Epidermal melanocyte (primary cell): ENCODE data around the gene UST.
"Not testable (repeated sequence)": the region's sequence is repeated elsewhere in the genome, so short reads cannot be mapped to it uniquely, and the experiment has no call there.

ENCODE experiments used
- DNase-seq: peaks from one replicate; pipeline ENCODE4 v3.0.0; 2011; ENCODE audit warnings: low spot score; ENCODE audit not compliant: insufficient read length

UST gene

DNA sequence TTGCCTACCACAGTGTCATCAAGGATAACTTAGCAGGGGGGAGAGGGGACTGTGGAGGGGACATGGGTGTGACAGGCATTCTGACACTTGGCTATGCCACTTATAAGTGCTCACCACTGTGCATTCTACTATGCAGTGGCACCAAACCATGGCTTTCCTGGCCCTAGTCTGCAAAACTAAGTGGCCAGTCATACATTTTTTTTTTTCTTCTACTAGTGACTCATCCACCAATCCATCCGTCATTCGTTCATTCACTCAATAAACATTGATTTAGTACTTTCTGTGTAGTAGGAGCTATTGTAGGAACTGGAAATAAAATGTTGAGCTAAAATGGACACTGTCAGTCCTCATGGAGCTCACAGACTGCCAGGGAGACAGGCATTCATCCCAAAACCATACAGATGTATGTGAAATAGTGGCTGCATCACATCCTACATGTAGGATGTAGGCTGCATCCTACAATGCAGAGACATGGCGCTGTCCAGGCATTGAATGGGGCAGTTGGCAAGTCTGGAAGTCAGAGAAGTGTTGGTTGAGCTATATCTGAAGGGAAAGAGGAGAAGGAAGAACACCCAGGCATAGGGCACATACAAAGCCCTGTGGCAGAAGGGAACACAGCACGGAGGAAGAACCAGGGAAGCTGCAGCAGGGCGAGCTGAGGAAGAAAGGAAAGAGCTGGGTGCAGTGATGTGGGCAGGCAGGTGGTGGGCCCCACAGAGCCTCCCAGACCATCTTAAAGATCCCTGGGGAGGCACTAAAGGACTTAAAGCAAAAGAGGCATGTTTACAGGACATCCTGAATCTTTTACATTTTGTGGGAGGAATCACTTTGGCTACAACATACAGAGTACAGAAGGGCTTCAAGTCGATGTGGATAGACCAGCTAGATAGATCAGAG, 224.4 kb downstream of the UST start:
- no peak for DNase-seq

GRCh38 chr6:148972481-148972880, 225.7 kb downstream of the UST start:
- no peak for DNase-seq

DNA sequence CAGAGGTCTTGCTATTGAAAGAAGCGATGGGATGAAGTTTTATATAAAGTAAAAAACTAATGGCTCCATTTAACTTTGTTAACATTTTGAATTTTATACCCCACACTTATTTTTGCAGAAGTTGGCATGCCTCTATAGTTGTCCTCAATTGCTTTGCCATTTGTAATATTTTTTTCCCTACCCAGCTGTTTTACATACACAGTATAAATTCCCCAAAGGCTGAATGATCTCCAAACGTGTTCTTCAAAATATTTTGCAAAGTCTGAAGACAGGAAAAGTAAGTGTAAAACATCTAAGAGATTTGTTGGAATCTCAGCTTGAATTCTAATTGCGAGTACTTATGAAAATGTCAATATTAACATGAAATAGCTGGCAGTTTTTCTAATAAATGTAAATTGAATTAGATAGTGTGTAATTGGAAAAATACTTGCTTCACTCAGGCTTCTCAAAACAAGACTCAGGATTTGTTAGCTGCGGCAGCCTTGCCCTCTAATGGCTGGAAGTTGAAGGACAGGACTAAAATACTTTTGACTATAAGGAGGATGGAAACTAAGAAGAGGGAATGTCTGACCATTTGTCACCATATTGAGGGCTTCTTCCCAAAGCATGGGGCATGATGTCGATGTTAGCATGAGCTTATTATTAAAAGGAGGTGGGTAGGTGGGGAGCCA, 226.8 kb downstream of the UST start:
- DNase-seq = peak; percentile 36

DNA sequence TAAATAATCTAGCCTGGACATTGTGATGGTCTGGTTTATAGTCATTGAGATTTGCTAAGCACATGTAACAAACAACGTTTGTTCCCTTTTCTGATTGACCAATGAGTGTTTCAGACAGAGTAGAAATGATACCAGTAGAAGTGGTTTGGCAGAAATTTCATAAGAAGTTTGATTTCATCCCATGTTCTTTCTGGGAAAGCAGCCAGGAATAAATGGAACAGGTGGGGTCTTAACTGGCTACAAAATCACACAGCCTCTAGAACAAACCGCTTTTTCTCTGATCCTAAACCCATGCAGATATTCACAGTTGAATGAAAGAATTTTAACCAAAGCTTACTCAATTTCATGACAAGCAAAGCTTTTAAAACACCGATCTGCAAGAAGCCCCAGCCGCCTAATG, 227.5 kb downstream of the UST start:
- DNase-seq = no peak

- DNase-seq = not testable (repeated sequence)
Measured at GRCh38 chr6:148978298-148978697, 231.5 kb downstream of the UST start.

GRCh38 chr6:148979014-148979901, 232.4 kb downstream of the UST start:
- DNase-seq = no peak

DNA sequence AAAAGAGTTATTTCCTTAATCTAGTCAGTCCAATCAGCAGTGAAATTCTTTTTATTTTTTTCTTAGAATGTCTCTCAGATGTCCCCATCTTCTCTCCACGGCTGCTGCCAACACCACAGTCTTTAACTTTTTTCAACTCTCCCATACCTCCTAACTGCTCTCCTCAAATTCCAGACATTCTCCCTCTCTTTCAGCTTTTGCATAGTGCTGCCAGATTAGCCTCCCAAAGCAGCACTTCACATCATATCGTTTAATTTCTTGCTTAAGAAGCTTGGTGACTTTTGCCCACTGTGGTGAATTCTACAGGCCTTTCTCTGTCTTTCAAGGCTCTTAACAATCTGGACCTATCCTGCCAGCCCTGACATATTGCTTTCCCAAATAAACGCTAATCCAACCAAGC, 233.4 kb downstream of the UST start:
- no peak for DNase-seq

DNA sequence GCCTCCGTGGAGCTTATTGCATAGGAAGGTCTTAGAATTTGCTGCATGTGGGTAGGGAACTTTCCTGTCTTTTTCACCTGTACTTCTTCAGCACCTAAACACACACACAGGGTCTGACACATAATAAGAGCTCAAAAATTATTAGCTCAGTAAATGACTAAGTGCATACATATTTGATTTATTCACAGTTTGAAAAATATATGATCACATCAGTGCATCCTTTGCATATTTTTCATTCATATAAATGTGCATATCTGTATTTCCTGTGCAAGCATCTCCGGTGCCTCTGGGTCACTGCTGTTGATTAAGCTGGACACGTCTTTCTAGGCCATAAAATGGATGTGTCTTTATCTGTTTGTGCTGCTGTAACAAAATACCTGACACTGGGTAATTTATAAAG, 234.7 kb downstream of the UST start:
- DNase-seq = no peak

- DNase-seq = no peak
Measured at GRCh38 chr6:148983101-148983761, 236.4 kb downstream of the UST start.

- no peak for DNase-seq
Measured at GRCh38 chr6:148983966-148984365, 237.1 kb downstream of the UST start.

DNA sequence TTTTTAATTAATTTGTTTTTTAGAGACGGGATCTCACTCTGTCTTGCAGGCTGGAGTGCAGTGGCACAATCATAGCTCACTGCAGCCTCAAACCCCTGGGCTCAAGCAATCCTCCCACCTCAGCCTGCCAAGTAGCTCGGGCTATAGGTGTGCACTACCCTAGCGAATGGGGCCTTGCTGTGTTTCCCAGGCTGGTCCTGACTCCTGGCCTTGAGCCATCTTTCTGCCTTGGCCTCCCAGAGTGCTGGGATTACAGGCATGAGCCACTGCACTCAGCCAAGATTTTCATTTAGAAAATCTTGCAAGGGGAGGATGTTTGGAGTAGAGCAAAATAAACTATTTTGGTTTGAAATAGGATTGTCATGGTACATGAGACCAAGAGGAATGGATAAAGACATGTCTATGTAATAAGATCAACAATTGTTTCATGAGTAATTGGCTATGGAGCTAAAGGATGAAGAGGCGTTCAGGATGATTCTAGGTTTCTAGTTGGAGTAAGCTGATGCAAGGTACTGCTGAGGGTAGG, 237.8 kb downstream of the UST start:
- no peak for DNase-seq

DNA sequence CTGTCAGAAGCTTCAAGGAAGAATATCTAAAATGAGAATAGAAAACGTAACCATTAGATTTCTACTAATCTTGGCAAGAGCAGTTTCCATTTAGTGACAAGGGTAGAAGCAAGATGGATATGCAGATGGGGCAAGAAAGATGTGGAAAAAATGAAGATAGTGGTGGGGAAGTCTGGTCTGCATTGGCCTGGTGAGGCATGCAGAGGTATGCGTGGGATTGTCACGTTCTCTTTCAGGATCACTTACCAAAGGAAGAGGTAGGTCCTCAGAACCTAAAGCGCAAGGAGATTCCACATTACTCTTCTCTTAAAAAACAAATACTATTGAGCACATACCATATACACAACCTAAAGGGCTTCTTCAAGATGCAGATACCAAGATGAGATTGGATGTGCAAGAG, 238.7 kb downstream of the UST start:
- DNase-seq = no peak

GRCh38 chr6:148986608-148987007, 239.8 kb downstream of the UST start:
- DNase-seq = no peak

- DNase-seq = no peak
Measured at GRCh38 chr6:148987982-148988381, 241.2 kb downstream of the UST start.

- no peak for DNase-seq
Measured at GRCh38 chr6:148989585-148989984, 242.8 kb downstream of the UST start.

GRCh38 chr6:148990403-148990802, 243.6 kb downstream of the UST start:
- DNase-seq = no peak

GRCh38 chr6:148996815-148997214, 250.0 kb downstream of the UST start:
- no peak for DNase-seq

GRCh38 chr6:148997865-148998264, 251.0 kb downstream of the UST start:
- DNase-seq = no peak

DNA sequence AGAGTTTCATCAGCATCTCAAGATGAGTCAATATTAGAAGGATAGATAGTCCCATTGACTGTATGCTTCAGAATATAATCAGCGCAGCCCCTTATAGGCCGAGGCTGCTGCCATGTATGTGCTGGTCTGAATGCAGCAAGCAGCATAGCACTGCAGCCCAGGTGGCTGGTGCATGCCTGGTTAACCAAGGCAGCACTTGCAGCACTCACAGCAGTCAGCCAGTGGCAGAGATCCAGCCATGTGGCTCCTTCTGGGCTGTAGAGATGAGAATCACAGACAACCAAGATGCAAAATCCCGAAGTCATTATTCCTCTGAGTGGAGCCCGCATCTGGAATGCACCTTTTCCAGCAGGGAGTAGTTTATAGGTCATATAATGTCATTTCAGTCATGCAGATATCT, 251.9 kb downstream of the UST start:
- no peak for DNase-seq

DNA sequence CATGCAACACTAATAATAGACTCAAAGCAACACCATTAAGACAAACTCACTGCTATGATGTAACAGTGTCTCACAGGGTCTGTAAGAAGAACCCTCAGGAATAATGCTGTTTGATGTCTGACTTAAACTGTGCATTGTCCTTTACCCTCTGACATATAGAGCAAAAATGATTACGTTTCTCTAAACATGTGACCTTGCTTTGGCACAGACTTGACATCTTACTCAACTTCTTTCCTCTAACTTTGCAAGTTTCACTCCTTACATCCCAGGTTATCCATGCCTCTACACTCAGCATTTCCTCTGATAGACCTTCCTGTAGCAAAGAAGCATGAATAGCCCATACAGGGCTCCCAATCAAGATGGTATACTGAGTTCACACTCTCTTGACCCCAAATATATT, 252.7 kb downstream of the UST start:
- no peak for DNase-seq

GRCh38 chr6:148999929-149000468, 253.2 kb downstream of the UST start:
- DNase-seq = no peak
